GM23338 (cell line): Measurements from ENCODE around the gene EIF3B. TPM values are rescaled to one million over a fixed set of nuclear protein-coding genes. Genes with fewer than 3 reads are reported as not detected.

Experiments used
- CREB1 ChIP-seq: fragments of 250-450 bp; sonication (Bioruptor Pico); IDR thresholded peaks from 2 replicates; pipeline ENCODE4 v1.5.0; 2020; ENCODE audit warnings: low read depth, mild to moderate bottlenecking, moderate library complexity
- EZH2 ChIP-seq: fragments of 200-600 bp; sonication (generic); IDR thresholded peaks from one replicate; pipeline ENCODE4 v1.8.0; 2017; ENCODE audit warnings: antibody characterized with exemption, mild to moderate bottlenecking, low read depth; ENCODE audit not compliant: unreplicated experiment
- EZH2phosphoT487 ChIP-seq: fragments of 200-600 bp; sonication (generic); IDR thresholded peaks from one replicate; pipeline ENCODE4 v1.8.1; 2018; ENCODE audit warnings: antibody characterized with exemption; ENCODE audit not compliant: unreplicated experiment
- JUNB ChIP-seq: IDR thresholded peaks from one replicate; pipeline ENCODE4 v1.6.1; 2016; ENCODE audit warnings: antibody characterized with exemption; ENCODE audit not compliant: unreplicated experiment
- NANOG ChIP-seq: IDR thresholded peaks from 2 replicates; pipeline ENCODE4 v1.6.1; 2016; ENCODE audit warnings: antibody characterized with exemption, borderline replicate concordance
- POLR2AphosphoS5 ChIP-seq: IDR thresholded peaks from 2 replicates; pipeline ENCODE4 v1.6.1; 2016; ENCODE audit warnings: antibody characterized with exemption, low read depth
- REST ChIP-seq: IDR thresholded peaks from one replicate; pipeline ENCODE4 v1.6.1; 2018; ENCODE audit warnings: antibody characterized with exemption; ENCODE audit not compliant: unreplicated experiment
- STAT1 ChIP-seq: IDR thresholded peaks from one replicate; pipeline ENCODE4 v1.6.1; 2016; ENCODE audit warnings: antibody characterized with exemption; ENCODE audit not compliant: unreplicated experiment
- ZNF114 ChIP-seq: fragments of 250-450 bp; sonication (Bioruptor Pico); IDR thresholded peaks from 2 replicates; pipeline ENCODE4 v1.5.0; 2020; ENCODE audit warnings: mild to moderate bottlenecking, moderate library complexity
- ZNF331 ChIP-seq: fragments of 250-450 bp; sonication (Bioruptor Pico); IDR thresholded peaks from 2 replicates; pipeline ENCODE4 v1.5.0; 2020; ENCODE audit warnings: low read depth, mild to moderate bottlenecking, moderate library complexity
- polyA plus RNA-seq: library from polyadenylated mRNA; unstranded; fragments of >200 nt; fragmentation: Nextera tagmentation; extraction: Ambion mirVana; gene quantifications from 2 replicates; pipeline ENCODE4 v1.2.1, GENCODE V29; 2016
- total RNA-seq: library from RNA; depleted of rRNA; stranded (reverse); fragments of >200 nt; shearing (Covaris generic); gene quantifications from 2 replicates; pipeline ENCODE4 v1.2.3, GENCODE V29; 2014
- TF ChIP-seq, protein P1 (sequence below): IDR thresholded peaks from 2 replicates; pipeline ENCODE4 v1.6.1; 2016; ENCODE audit warnings: antibody characterized with exemption
- TF ChIP-seq, protein P2 (sequence below), 2 experiments: fragments of 200-600 bp in 1 of 2; sonication (generic) in 1 of 2; conservative IDR thresholded peaks; 2 replicates each; pipeline versions ENCODE4 v1.5.1 to v1.6.1; 2016 to 2017; ENCODE audit warnings: antibody characterized with exemption in 2 of 2, low read depth in 2 of 2, mild to moderate bottlenecking in 2 of 2, moderate library complexity in 1 of 2

EIF3B gene
- total and polyA plus RNA-seq, 2 experiments from 2014 or later = 106 to 355 TPM

- TF ChIP-seq REST (no peak), NANOG (no peak), ZNF331 (no peak), CREB1 (CRISPR knock-in tag) (no peak), EZH2 (no peak), POLR2AphosphoS5 (no peak), ZNF114 (CRISPR knock-in tag) (no peak), STAT1 (no peak), EZH2phosphoT487 (no peak), JUNB (no peak)
- TF ChIP-seq, protein P1, sequence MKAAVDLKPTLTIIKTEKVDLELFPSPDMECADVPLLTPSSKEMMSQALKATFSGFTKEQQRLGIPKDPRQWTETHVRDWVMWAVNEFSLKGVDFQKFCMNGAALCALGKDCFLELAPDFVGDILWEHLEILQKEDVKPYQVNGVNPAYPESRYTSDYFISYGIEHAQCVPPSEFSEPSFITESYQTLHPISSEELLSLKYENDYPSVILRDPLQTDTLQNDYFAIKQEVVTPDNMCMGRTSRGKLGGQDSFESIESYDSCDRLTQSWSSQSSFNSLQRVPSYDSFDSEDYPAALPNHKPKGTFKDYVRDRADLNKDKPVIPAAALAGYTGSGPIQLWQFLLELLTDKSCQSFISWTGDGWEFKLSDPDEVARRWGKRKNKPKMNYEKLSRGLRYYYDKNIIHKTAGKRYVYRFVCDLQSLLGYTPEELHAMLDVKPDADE = no peak
- TF ChIP-seq, protein P2, sequence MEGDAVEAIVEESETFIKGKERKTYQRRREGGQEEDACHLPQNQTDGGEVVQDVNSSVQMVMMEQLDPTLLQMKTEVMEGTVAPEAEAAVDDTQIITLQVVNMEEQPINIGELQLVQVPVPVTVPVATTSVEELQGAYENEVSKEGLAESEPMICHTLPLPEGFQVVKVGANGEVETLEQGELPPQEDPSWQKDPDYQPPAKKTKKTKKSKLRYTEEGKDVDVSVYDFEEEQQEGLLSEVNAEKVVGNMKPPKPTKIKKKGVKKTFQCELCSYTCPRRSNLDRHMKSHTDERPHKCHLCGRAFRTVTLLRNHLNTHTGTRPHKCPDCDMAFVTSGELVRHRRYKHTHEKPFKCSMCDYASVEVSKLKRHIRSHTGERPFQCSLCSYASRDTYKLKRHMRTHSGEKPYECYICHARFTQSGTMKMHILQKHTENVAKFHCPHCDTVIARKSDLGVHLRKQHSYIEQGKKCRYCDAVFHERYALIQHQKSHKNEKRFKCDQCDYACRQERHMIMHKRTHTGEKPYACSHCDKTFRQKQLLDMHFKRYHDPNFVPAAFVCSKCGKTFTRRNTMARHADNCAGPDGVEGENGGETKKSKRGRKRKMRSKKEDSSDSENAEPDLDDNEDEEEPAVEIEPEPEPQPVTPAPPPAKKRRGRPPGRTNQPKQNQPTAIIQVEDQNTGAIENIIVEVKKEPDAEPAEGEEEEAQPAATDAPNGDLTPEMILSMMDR (conservative IDR thresholded peaks at IDR 0.05; ENCODE audit: low read depth in 2 of 2) = no peak
Observed at GRCh38 chr7:2313450-2314208, 41.0 kb upstream of the EIF3B start (continued).
